GM19043 (cell line): Measurements from ENCODE around the gene HABP2.

ENCODE experiments used
- ATAC-seq: cut with Tn5 transposase; IDR thresholded peaks from one replicate; pipeline ENCODE4 v1.9.1; 2021; ENCODE audit warnings: low read depth; ENCODE audit not compliant: unreplicated experiment

The HABP2 gene

GRCh38 chr10:113552701-113553100, at the start of gene HABP2:
TSS of gene HABP2 (plus strand) at chr10:113553053. CDS start at chr10:113553122, 69 bp downstream.
- ATAC-seq, result no peak

GRCh38 chr10:113503930-113504329, 48.9 kb upstream of the HABP2 start:
- ATAC-seq, result no peak

GRCh38 chr10:113504423-113504822, 48.4 kb upstream of the HABP2 start:
- ATAC-seq, result no peak

GRCh38 chr10:113506476-113506875, 46.4 kb upstream of the HABP2 start:
- no peak for ATAC-seq

- no peak for ATAC-seq
These were observed 41.4 kb upstream of the HABP2 start for GRCh38 chr10:113511419-113511818.

GRCh38 chr10:113515161-113515560, 37.7 kb upstream of the HABP2 start:
- ATAC-seq, result no peak

- no peak for ATAC-seq
These were observed 37.3 kb upstream of the HABP2 start for GRCh38 chr10:113515601-113516000.

GRCh38 chr10:113516061-113516460, 36.8 kb upstream of the HABP2 start:
- ATAC-seq, result no peak

- ATAC-seq, result no peak
These were observed 35.5 kb upstream of the HABP2 start for GRCh38 chr10:113517165-113517900.

- no peak for ATAC-seq
These were observed 35.0 kb upstream of the HABP2 start for GRCh38 chr10:113517901-113518260.

- no peak for ATAC-seq
These were observed 34.4 kb upstream of the HABP2 start for GRCh38 chr10:113518415-113518814.

GRCh38 chr10:113518816-113519591, 33.8 kb upstream of the HABP2 start:
- ATAC-seq, result no peak

GRCh38 chr10:113519681-113520115, 33.2 kb upstream of the HABP2 start:
- no peak for ATAC-seq

GRCh38 chr10:113520261-113520660, 32.6 kb upstream of the HABP2 start:
- ATAC-seq, result no peak

- ATAC-seq, result peak; percentile 61
These were observed 32.0 kb upstream of the HABP2 start for GRCh38 chr10:113520690-113521474.

- no peak for ATAC-seq
These were observed 31.4 kb upstream of the HABP2 start for GRCh38 chr10:113521475-113521795.

- ATAC-seq, result no peak
These were observed 30.4 kb upstream of the HABP2 start for GRCh38 chr10:113522460-113522859.

GRCh38 chr10:113523071-113523470, 29.8 kb upstream of the HABP2 start:
- ATAC-seq, result no peak

- ATAC-seq, result no peak
These were observed 29.2 kb upstream of the HABP2 start for GRCh38 chr10:113523628-113524027.

GRCh38 chr10:113524120-113524519, 28.7 kb upstream of the HABP2 start:
- no peak for ATAC-seq
